Upper lobe of left lung (tissue), 4 donors: ENCODE results near the gene PIGQ.

Source experiments
- EP300 ChIP-seq, 4 donors: sonication (generic); formaldehyde crosslinking; IDR thresholded peaks; one replicate each; pipeline ENCODE4 v1.5.1; 2017; ENCODE audit warnings: antibody characterized with exemption in 4 of 4, control low read depth in 2 of 4
- POLR2A ChIP-seq, 4 donors: fragments of 450-650 bp; IDR thresholded peaks; one replicate each; pipeline ENCODE4 v1.5.1; 2016 to 2017; ENCODE audit warnings: antibody characterized with exemption in 4 of 4, mild to moderate bottlenecking in 2 of 4
- TF ChIP-seq, protein P1 (sequence below), 6 experiments: fragments of 450-650 bp in 4 of 6; fragments of 200-600 bp in 2 of 6; sonication (generic) in 2 of 6; IDR thresholded peaks; one replicate each; pipeline ENCODE4 v1.5.1; 2016 to 2019; ENCODE audit warnings: antibody characterized with exemption in 6 of 6

DNA sequence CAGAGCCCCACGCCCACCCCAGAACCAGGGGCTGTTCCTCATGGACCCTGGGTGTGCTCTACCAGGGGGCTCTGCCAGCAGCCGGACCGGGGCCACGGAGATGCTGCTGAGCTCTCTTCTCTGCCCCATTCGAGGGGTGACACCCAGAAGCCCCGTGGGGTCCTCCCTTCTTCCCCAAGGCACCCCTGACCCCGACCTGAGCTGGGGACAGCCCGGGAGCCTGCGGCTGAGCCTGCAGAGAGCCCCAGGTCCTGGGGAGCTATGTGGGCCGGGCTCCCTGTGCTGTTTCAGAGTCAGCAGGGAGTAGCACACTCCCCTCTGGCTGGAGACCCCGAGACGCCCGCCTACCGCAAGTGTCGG is 10.8 kb upstream of the PIGQ start:
- TF ChIP-seq POLR2A (IDR thresholded peaks at IDR 0.05), result no peak
- TF ChIP-seq, protein P1, sequence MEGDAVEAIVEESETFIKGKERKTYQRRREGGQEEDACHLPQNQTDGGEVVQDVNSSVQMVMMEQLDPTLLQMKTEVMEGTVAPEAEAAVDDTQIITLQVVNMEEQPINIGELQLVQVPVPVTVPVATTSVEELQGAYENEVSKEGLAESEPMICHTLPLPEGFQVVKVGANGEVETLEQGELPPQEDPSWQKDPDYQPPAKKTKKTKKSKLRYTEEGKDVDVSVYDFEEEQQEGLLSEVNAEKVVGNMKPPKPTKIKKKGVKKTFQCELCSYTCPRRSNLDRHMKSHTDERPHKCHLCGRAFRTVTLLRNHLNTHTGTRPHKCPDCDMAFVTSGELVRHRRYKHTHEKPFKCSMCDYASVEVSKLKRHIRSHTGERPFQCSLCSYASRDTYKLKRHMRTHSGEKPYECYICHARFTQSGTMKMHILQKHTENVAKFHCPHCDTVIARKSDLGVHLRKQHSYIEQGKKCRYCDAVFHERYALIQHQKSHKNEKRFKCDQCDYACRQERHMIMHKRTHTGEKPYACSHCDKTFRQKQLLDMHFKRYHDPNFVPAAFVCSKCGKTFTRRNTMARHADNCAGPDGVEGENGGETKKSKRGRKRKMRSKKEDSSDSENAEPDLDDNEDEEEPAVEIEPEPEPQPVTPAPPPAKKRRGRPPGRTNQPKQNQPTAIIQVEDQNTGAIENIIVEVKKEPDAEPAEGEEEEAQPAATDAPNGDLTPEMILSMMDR (IDR thresholded peaks at IDR 0.05), result no peak
- TF ChIP-seq EP300 (IDR thresholded peaks at IDR 0.05), result no peak
